SU-DHL-6 (cell line): ENCODE data around the gene GLIS2.

Experiments
- H2AFZ ChIP-seq: fragments of 200-600 bp; sonication (generic); 2 replicates; pipeline ENCODE4 v1.6.1; 2014; ENCODE audit warnings: low read depth, mild to moderate bottlenecking, moderate library complexity, mixed read lengths, antibody characterized with exemption, low read length; ENCODE audit not compliant: severe bottlenecking
- H3F3A ChIP-seq: fragments of 200-600 bp; shearing (Covaris generic); 2 replicates; pipeline ENCODE4 v1.6.0; 2016; ENCODE audit warnings: antibody characterized with exemption, mild to moderate bottlenecking; ENCODE audit not compliant: insufficient read depth
- H3K27ac ChIP-seq: fragments of 200-600 bp; sonication (generic); 2 replicates; pipeline ENCODE4 v1.5.1; 2016; ENCODE audit warnings: low read depth, mild to moderate bottlenecking, low read length, moderate library complexity, mixed read lengths
- H3K27me3 ChIP-seq: fragments of 200-600 bp; sonication (generic), shearing (Covaris generic); 2 replicates; pipeline ENCODE4 v1.6.0; 2014; ENCODE audit warnings: mild to moderate bottlenecking, low read length
- H3K36me3 ChIP-seq: fragments of 200-600 bp; sonication (generic); 2 replicates; pipeline ENCODE4 v1.6.1; 2014; ENCODE audit warnings: mild to moderate bottlenecking, low read length, mixed read lengths
- H3K4me2 ChIP-seq: fragments of 300-600, 200-600 bp; shearing (Covaris generic), sonication (generic); 2 replicates; pipeline ENCODE4 v1.6.0; 2014; ENCODE audit warnings: low read length, low read depth, mild to moderate bottlenecking; ENCODE audit not compliant: poor library complexity, severe bottlenecking
- H3K4me3 ChIP-seq: fragments of 200-600 bp; sonication (generic); 2 replicates; pipeline ENCODE4 v1.5.1; 2014; ENCODE audit warnings: antibody characterized with exemption, low read length, mild to moderate bottlenecking, mixed read lengths; ENCODE audit not compliant: insufficient read depth, poor library complexity, severe bottlenecking
- H3K79me2 ChIP-seq: fragments of 200-600 bp; sonication (generic); 2 replicates; pipeline ENCODE4 v1.6.1; 2014; ENCODE audit warnings: mild to moderate bottlenecking, low read length, moderate library complexity; ENCODE audit not compliant: insufficient read depth
- H3K9ac ChIP-seq: fragments of 200-600 bp; sonication (generic); 2 replicates; pipeline ENCODE4 v1.7.0; 2014; ENCODE audit warnings: mild to moderate bottlenecking, low read length
- H3K9me2 ChIP-seq: fragments of 200-600 bp; sonication (generic); replicated peaks from 2 replicates; pipeline ENCODE4 v1.6.1; 2014; ENCODE audit warnings: low read length; ENCODE audit not compliant: insufficient read depth
- H3K9me3 ChIP-seq: fragments of 200-600 bp; sonication (generic); 2 replicates; pipeline ENCODE4 v1.6.1; 2014; ENCODE audit warnings: low read length, mixed read lengths; ENCODE audit not compliant: insufficient read depth
- H4K20me1 ChIP-seq: fragments of 200-600 bp; sonication (generic); 2 replicates; pipeline ENCODE4 v1.6.1; 2014; ENCODE audit warnings: low read depth, mild to moderate bottlenecking, antibody characterized with exemption, low read length, moderate library complexity, mixed read lengths
- CTCF ChIP-seq: fragments of 200-600 bp; sonication (generic); IDR thresholded peaks from one replicate; pipeline ENCODE4 v1.5.1; 2017; ENCODE audit warnings: antibody characterized with exemption, mild to moderate bottlenecking, low read length, moderate library complexity; ENCODE audit not compliant: insufficient read depth, poor library complexity, severe bottlenecking
- EZH2phosphoT487 ChIP-seq: fragments of 200-600 bp; sonication (generic), shearing (Covaris generic); conservative IDR thresholded peaks from 2 replicates; pipeline ENCODE4 v1.6.1; 2018; ENCODE audit warnings: mild to moderate bottlenecking, antibody characterized with exemption, low read length, moderate library complexity, mixed read lengths

Gene GLIS2

GRCh38 chr16:4288148-4288921 is 27.5 kb upstream of the GLIS2 start:
- Histone ChIP-seq H4K20me1 (no peaks in the 10 kb centered on the region), H3K9me3 (no peaks in the 10 kb centered on the region), H3K4me3 (no peak overlapping the region), H3K27ac (no peak overlapping the region), H3K9me2 (no peaks in the 10 kb centered on the region), H3F3A (no peaks in the 10 kb centered on the region), H3K36me3 (no peaks in the 10 kb centered on the region), H3K79me2 (no peaks in the 10 kb centered on the region), H3K27me3 (no peaks in the 10 kb centered on the region), H2AFZ (no peak overlapping the region), H3K9ac (0 out of 2 replicates have a peak overlapping the region, but pooled peaks have one; percentile 10), H3K4me2 (no peak overlapping the region)
- TF ChIP-seq EZH2phosphoT487 (no peak), CTCF (peak; percentile 97)

GRCh38 chr16:4290236-4290830 is 25.5 kb upstream of the GLIS2 start:
- no peaks in the 10 kb centered on the region for H3K9me3 ChIP-seq
- no peaks in the 10 kb centered on the region for H3K9me2 ChIP-seq
- H3K27ac ChIP-seq: no peak overlapping the region

GRCh38 chr16:4291699-4292098 is 24.2 kb upstream of the GLIS2 start:
- 0 out of 2 replicates have a peak, but pooled peaks cover 7% of the 10 kb centered on the region for H3F3A ChIP-seq
- no peak overlapping the region for H3K9ac ChIP-seq
- no peak overlapping the region for H3K4me2 ChIP-seq
- no peaks in the 10 kb centered on the region for H3K27me3 ChIP-seq
- no peak overlapping the region for H2AFZ ChIP-seq
- H4K20me1 ChIP-seq: no peaks in the 10 kb centered on the region
- no peaks in the 10 kb centered on the region for H3K9me3 ChIP-seq
- H3K4me3 ChIP-seq: no peak overlapping the region
- no peak for TF ChIP-seq EZH2phosphoT487
- TF ChIP-seq CTCF: no peak
- no peak overlapping the region for H3K27ac ChIP-seq
- H3K36me3 ChIP-seq: no peaks in the 10 kb centered on the region
- H3K79me2 ChIP-seq: no peaks in the 10 kb centered on the region
- no peaks in the 10 kb centered on the region for H3K9me2 ChIP-seq

More at GRCh38 chr16:4290236-4290830, 25.5 kb upstream of the GLIS2 start:
- H2AFZ ChIP-seq: no peak overlapping the region
- no peaks in the 10 kb centered on the region for H4K20me1 ChIP-seq
- 0 out of 2 replicates have a peak, but pooled peaks cover under 1% of the 10 kb centered on the region for H3F3A ChIP-seq
- no peak overlapping the region for H3K4me3 ChIP-seq
- TF ChIP-seq EZH2phosphoT487 (no peak), CTCF (no peak)
- no peak overlapping the region for H3K4me2 ChIP-seq
- no peaks in the 10 kb centered on the region for H3K27me3 ChIP-seq
- no peak overlapping the region for H3K9ac ChIP-seq
- H3K36me3 ChIP-seq: no peaks in the 10 kb centered on the region
- H3K79me2 ChIP-seq: no peaks in the 10 kb centered on the region
